Smooth muscle cell (in vitro differentiated cells): ENCODE results near the gene EVA1C. TPM values are rescaled to one million over a fixed set of nuclear protein-coding genes. Genes with fewer than 3 reads are reported as not detected.

Experiments
- DNase-seq: peaks from one replicate; lab custom pipeline; 2025; ENCODE audit not compliant: unreplicated experiment; lab: John Stamatoyannopoulos, UW
- H2AFZ ChIP-seq: fragments of 200-600 bp; sonication (generic); 2 replicates; pipeline ENCODE4 v1.6.0; 2016; ENCODE audit warnings: antibody characterized with exemption, low read depth, mild to moderate bottlenecking
- H3F3A ChIP-seq: fragments of 200-600 bp; sonication (generic); 2 replicates; pipeline ENCODE4 v1.6.0; 2017; ENCODE audit warnings: antibody characterized with exemption, low read depth
- H3K27ac ChIP-seq: fragments of 200-600 bp; sonication (generic); 2 replicates; pipeline ENCODE4 v1.5.1; 2016; ENCODE audit warnings: low read depth, mild to moderate bottlenecking
- H3K27me3 ChIP-seq: fragments of 200-600 bp; sonication (generic); 2 replicates; pipeline ENCODE4 v1.6.1; 2016; ENCODE audit warnings: low read depth, mild to moderate bottlenecking
- H3K36me3 ChIP-seq: fragments of 200-600 bp; sonication (generic); 2 replicates; pipeline ENCODE4 v1.5.1; 2016; ENCODE audit warnings: low read depth
- H3K4me1 ChIP-seq: fragments of 200-600 bp; sonication (generic); 2 replicates; pipeline ENCODE4 v1.5.1; 2016; ENCODE audit warnings: low read depth
- H3K4me2 ChIP-seq: fragments of 200-600 bp; sonication (generic); 2 replicates; pipeline ENCODE4 v1.6.0; 2016; ENCODE audit warnings: mild to moderate bottlenecking
- H3K4me3 ChIP-seq: fragments of 200-600 bp; sonication (generic); 2 replicates; pipeline ENCODE4 v1.5.1; 2016; ENCODE audit warnings: mild to moderate bottlenecking
- H3K79me2 ChIP-seq: fragments of 200-600 bp; sonication (generic); 2 replicates; pipeline ENCODE4 v1.6.0; 2016; ENCODE audit warnings: low read depth, mild to moderate bottlenecking
- H3K9ac ChIP-seq: fragments of 200-600 bp; sonication (generic); 2 replicates; pipeline ENCODE4 v1.6.0; 2016; ENCODE audit warnings: low read depth
- H3K9me3 ChIP-seq: fragments of 200-600 bp; sonication (generic); replicated peaks from 2 replicates; pipeline ENCODE4 v1.5.1; 2016; ENCODE audit warnings: low read depth
- H4K20me1 ChIP-seq: fragments of 200-600 bp; sonication (generic); 2 replicates; pipeline ENCODE4 v1.6.0; 2016; ENCODE audit warnings: low read depth
- WGBS: methylation state at CpG from one replicate; pipeline ENCODE4 v1.1.7; 2016; ENCODE audit warnings: low lambda C conversion rate; 5-methylcytosine and 5-hydroxymethylcytosine counted together
- polyA plus RNA-seq: library from polyadenylated mRNA; unstranded; fragments of >200 nt; fragmentation: Nextera tagmentation; extraction: Ambion mirVana; gene quantifications from 2 replicates; pipeline ENCODE4 v1.2.1, GENCODE V29; 2016
- total RNA-seq: library from RNA; depleted of rRNA; stranded (reverse); fragments of >200 nt; gene quantifications from 2 replicates; pipeline ENCODE4 v1.2.3, GENCODE V29; 2014
- TF ChIP-seq, protein P1 (sequence below): fragments of 200-600 bp; sonication (generic); IDR thresholded peaks from 2 replicates; pipeline ENCODE4 v1.5.1; 2017; ENCODE audit warnings: borderline replicate concordance, mild to moderate bottlenecking, antibody characterized with exemption; ENCODE audit not compliant: insufficient read depth, poor library complexity, severe bottlenecking

The EVA1C gene
- total and polyA plus RNA-seq, 2 experiments from 2014 or later, result 1.9 to 3.7 TPM

DNA sequence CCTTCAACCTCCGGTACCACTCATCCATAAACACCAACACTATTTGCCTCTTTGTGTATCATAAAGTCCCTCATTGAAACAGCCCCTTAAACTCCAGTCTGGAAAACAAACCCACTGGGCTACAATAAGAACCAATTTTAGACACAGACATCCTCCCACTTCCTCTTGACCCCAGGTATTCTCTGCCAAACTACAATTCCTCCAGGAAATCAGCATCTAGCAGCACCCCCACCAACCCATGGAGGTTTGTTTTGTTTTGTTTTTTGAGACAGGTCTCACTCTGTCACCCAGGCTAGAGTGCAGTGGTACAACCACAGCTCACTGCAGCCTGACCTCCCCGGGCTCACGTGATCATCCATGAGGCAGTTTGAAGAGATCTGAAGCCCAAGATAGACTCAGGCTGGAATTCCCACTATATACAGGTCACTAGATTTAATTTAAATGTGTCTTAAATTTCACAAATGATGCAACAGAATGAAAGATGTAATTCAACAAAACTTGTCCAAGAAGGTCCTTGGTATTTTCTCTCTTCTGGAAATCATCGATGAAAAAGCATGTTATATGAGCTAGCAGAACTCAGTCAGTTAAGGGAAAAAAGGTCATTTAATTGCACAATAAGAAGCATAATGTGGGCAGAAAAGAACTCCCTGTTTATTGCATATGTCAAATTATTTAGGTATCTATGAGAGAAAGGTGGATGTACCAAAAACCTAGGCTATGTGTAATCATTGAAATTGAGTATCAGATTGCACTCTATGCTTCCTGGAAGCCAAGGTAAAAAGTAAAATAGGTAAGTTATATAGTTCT, 142.5 kb downstream of the EVA1C start:
- no peak overlapping the region for H3K4me2 ChIP-seq
- no peak overlapping the region for H3K27ac ChIP-seq
- no peaks in the 10 kb centered on the region for H3K79me2 ChIP-seq
- H2AFZ ChIP-seq, result no peak overlapping the region
- H3K4me3 ChIP-seq, result no peak overlapping the region
- H4K20me1 ChIP-seq, result no peaks in the 10 kb centered on the region
- H3K4me1 ChIP-seq, result no peaks in the 10 kb centered on the region
- H3F3A ChIP-seq, result no peaks in the 10 kb centered on the region
- 94% methylated on average over 4 of the region's 4 CpGs for WGBS
- TF ChIP-seq, protein P1, sequence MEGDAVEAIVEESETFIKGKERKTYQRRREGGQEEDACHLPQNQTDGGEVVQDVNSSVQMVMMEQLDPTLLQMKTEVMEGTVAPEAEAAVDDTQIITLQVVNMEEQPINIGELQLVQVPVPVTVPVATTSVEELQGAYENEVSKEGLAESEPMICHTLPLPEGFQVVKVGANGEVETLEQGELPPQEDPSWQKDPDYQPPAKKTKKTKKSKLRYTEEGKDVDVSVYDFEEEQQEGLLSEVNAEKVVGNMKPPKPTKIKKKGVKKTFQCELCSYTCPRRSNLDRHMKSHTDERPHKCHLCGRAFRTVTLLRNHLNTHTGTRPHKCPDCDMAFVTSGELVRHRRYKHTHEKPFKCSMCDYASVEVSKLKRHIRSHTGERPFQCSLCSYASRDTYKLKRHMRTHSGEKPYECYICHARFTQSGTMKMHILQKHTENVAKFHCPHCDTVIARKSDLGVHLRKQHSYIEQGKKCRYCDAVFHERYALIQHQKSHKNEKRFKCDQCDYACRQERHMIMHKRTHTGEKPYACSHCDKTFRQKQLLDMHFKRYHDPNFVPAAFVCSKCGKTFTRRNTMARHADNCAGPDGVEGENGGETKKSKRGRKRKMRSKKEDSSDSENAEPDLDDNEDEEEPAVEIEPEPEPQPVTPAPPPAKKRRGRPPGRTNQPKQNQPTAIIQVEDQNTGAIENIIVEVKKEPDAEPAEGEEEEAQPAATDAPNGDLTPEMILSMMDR, result no peak
- H3K36me3 ChIP-seq, result no peaks in the 10 kb centered on the region
- no peaks in the 10 kb centered on the region for H3K27me3 ChIP-seq
- no peaks in the 10 kb centered on the region for H3K9me3 ChIP-seq
- no peak overlapping the region for H3K9ac ChIP-seq
- no peak for DNase-seq

DNA sequence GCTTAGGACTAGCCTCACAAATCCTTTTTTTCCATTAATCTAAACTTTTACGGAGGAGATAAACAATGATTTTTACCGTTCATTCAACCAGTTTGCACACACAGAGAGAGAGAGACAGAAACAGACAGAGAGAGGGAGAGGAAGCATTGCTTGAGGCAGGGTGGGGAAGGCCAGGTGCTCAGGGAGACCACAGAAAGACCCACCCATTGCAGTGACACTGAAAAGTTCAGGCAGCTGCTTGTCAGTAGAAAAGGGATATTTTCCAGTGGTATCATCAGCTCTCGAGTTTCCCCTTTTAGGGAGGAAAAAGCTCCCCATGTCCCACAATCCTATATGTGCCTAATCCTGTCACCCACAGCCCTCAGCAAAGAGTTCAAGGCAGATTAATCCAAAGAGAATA, 145.6 kb downstream of the EVA1C start:
- TF ChIP-seq, protein P1, result no peak
- Histone ChIP-seq H3K9ac (no peak overlapping the region), H3K27me3 (no peaks in the 10 kb centered on the region), H3K79me2 (no peaks in the 10 kb centered on the region), H3K9me3 (no peaks in the 10 kb centered on the region), H4K20me1 (no peaks in the 10 kb centered on the region), H2AFZ (no peak overlapping the region), H3K27ac (no peak overlapping the region), H3K36me3 (no peaks in the 10 kb centered on the region), H3K4me2 (no peak overlapping the region), H3K4me1 (no peaks in the 10 kb centered on the region), H3F3A (no peaks in the 10 kb centered on the region), H3K4me3 (no peak overlapping the region)
- WGBS, result 85% methylated on average over 3 of the region's 3 CpGs
- DNase-seq, result no peak

DNA sequence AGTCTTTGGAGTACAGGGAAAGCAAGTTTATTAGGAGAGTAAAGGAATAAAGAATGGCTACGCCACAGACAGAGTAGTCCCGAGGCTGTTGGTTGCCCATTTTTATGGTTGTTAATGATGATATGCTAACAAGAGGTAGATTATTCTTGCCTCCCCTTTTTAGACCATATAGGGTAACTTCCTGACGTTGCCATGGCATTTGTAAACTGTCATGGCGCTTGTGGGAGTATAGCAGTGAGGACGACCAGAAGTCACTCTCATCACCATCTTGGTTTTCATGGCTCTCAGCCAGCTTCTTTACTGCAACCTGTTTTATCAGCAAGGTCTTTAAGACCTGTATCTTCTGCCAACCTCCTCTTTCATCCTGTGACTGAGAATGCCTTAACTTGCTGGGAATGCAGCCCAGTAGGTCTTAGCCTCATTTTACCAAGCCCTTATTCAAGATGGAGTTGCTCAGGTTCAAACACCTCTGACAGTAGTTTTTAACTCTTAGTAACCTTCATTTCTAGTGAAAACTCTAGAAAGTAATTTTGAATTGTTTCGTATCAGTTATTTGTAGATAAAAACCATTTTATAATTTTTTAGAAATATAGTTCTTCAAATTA, 146.6 kb downstream of the EVA1C start:
- no peaks in the 10 kb centered on the region for H4K20me1 ChIP-seq
- DNase-seq, result no peak
- TF ChIP-seq, protein P1, result no peak
- H2AFZ ChIP-seq, result no peak overlapping the region
- no peak overlapping the region for H3K4me3 ChIP-seq
- H3K27ac ChIP-seq, result no peak overlapping the region
- no peak overlapping the region for H3K9ac ChIP-seq
- no peaks in the 10 kb centered on the region for H3K27me3 ChIP-seq
- no peaks in the 10 kb centered on the region for H3K79me2 ChIP-seq
- 88% methylated on average over 6 of the region's 6 CpGs for WGBS
- H3K36me3 ChIP-seq, result no peaks in the 10 kb centered on the region
- H3K9me3 ChIP-seq, result no peaks in the 10 kb centered on the region
- H3F3A ChIP-seq, result no peaks in the 10 kb centered on the region
- no peak overlapping the region for H3K4me2 ChIP-seq
- H3K4me1 ChIP-seq, result no peaks in the 10 kb centered on the region
